Stimulated activated CD4-positive, alpha-beta T cell treated with anti-CD3 and anti-CD28 coated beads, Interleukin-12 subunit alpha, Interleukin-12 subunit beta, amount 100 ng/mL, for 4 hours (primary cell): ENCODE measurements around the gene SPRTN.
"Not testable (repeated sequence)": the region's sequence is repeated elsewhere in the genome, so short reads cannot be mapped to it uniquely, and the experiment has no call there.

Experiments
- DNase-seq: peaks from one replicate; pipeline ENCODE4 v3.0.0-alpha.2; 2020

SPRTN gene

DNA sequence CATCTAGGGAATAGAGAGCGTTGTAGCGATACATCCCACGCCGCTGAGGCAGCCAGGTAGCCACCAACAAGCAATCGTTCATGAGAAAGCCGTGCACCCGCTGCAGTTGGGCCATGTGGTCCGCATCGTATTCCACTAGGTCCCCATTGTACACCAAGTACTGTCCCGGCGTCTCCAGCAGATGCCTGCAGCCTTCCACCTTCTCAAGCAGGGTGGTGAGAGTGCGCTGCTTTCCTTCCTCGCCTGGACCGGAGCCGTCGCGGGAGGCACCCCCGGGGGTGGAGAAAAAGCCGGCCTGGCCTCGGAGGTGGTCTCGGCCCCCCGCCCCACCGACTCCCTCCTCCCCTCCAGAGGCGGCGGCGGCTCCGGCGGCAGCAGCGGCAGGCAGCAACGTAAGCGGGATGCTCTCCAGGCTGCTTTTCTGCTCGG lies 1.0 kb upstream of the SPRTN start:
- no peak for DNase-seq

DNA sequence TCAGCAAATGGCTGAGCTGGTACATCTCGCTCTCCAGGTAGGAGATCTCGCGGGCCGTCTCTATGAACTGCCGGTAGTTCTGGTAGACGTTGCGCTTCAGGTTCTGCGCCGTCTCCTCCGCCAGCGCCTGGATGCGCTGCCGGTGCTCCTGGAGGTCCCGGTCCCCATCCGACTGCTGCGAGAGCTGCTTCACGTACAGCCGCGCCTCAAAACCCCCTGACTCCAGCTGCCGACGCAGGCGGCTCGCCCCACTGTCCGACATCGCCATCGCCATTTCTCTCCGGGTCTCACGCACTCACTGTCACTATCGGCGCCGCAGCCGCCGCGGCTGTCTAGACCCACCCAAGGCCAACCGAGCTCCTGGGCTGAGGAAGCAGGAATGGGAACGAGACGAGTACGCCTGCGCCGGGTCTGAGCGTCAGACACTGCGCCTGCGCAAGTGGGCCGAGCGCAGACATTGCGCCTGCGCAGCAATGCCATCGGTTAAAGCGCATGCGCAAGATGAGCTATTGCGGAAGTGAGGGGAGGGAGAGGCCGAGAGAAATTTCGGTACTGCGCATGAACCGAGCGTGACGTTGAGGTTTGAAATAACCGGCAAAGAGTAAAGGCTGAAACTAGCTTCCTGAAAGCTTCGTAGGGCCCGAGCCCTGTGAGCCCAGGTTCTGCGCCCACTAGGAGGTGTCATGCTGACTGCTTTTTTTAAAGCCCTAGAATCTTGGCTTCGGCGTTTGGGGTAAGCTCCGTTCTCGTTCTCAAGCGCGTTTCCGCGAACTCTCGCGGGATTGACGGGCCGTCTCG lies 422 bp upstream of the SPRTN start, which contains the start of gene EXOC8:
TSS of gene EXOC8 (minus strand) at position 381 of the 798 bp plus-strand sequence. CDS start at position 274, 107 bp downstream.
- peak; percentile 95 for DNase-seq

DNA sequence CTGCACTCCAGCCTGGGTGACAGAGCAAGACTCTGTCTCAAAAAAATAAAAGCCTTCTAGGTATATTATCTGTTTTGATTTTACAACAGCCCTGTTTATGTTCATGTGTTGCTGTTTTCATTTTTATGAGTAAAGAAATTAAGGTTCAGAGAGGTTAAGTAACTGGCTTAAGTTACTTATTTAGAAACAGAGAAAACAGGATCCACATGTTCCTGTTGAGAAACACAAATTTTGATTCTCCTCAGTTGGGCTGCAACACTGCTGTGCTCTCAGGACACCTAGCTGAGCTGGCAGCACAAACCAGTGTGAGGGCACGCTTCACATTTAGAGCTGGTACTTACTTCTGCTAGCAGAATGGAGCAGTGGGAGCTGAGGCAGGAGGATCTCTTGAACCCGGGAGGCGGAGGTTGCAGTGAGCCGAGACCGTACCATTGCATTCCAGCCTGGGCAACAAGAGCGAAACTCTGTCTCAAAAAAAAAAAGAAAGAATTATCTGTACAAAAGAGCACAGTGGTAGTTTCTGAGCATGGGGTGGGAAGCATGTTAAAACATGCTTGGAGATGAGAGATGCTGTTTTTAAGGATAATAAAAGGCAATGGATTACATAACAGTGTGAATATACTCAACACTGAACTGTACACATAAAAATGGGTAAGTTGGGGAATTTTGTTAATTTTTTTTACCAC lies 2.4 kb downstream of the SPRTN start:
- no peak for DNase-seq

DNA sequence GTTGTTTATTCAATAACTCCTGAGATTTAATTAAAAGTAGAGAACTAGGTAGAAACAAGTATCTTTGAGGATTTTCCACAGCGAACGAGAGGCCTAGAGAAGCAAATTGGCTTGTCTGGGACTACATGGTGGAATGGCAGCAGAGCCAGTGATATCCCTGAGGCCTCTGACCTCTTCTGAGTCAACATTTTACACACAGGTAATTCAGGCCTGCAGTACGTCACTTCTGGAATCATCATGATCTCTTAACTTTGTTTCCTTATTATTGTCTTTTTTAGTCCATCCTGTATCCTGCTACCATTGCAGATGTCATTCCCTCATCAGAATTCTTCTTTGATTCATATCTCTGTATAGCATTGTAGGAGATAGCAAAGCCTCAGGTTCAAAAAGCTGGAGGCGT lies 9.9 kb downstream of the SPRTN start:
- DNase-seq: no peak

DNA sequence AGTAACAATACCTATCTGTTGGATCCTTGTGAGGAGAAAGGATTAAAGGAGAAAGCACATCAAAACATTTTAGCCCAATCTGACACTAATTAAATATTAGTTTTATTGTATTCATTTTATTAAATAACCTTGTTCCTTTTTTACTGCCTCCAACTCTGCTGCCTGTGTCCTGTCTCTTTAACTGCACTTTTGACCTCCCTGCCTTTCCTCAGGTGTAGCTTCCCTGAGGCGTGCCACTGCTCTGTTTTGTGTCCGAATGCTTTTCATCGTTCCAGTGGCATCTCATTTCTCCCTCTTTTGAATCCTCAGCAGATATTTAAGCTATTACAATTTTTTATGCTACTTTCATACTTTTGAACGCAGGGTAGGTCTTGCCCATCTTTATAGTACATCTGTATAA lies 10.3 kb downstream of the SPRTN start:
- DNase-seq: no peak

DNA sequence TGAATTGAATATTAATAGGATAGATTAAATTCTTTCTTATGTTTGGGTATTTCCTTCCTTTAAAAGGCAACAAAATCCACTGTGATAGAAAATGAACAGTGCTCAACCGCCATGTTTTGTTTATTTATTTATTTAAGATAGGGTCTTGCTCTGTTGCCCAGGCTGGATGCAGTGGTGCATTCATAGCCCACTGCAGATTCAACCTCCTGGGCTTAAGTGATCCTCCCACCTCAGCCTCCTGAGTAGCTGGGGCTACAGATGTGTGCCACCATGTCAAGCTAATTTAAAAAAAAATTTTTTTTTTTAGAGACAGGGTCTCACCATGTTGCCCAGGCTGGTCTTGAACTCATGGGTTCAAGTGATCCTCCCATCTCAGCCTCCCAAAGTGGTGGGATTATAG lies 10.8 kb downstream of the SPRTN start:
- DNase-seq: not testable (repeated sequence)

DNA sequence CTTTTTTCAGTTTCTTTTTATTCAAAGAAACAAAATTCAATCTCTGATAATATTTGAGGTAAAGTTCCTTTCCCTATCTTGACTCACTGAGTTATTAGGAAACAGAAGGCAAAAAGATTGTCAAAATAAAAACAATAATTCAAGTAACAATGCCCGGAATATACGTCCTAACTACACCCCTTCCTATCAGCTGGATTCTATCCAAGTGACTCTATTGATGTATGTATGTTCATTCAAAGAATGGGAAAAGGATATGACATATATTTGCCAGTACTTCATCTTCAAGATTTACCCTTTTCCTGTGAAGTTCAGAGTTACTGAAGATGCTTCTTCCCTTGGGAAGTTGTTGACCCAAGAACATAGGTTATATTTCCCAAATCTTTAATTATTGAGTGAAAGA lies 13.7 kb downstream of the SPRTN start:
- DNase-seq: no peak

DNA sequence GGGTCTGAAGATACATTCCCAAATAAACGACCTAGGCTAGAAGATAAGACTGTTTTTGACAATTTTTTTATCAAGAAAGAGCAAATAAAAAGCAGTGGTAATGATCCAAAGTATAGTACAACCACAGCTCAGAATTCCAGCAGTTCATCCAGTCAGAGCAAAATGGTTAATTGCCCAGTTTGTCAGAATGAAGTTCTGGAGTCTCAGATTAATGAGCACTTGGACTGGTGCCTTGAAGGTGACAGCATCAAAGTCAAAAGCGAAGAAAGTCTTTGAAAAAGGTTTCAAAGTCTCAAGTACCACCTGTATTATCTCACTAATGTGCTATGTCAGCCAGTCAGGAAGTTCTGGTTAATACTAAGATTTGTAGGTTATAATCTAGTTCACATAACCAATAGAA lies 15.0 kb downstream of the SPRTN start:
- DNase-seq: no peak

DNA sequence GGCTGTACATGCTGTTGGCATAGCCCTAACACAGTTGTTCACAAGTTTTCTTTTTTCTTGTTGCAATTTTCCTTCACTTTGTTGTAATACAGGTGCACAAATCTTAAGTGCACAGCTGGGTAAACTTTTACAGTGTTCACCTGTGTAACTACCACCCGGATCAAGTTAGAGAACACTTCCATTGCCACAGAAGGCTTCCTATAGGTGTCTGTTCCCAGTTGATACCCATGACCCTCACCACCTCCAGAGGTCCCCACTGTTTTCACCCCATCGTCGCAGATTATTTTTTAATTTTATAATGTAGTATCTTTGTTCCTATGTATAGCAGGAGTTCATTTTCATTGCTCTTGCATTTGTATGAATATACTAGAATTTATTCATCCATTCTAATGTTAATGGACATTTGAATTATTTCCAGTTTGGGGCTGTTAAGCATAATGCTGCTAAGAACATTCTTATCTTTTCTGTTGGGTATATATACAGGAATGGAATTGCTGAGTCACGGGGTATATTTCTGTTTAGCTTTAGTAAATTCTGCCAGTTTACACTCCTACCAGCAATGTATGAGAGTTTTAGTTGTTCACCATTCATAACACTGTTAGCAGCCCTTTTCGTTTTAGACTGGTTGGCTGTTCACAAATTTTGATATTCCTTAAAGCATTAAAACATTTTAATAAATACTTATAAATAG lies 16.4 kb downstream of the SPRTN start:
- no peak for DNase-seq

DNA sequence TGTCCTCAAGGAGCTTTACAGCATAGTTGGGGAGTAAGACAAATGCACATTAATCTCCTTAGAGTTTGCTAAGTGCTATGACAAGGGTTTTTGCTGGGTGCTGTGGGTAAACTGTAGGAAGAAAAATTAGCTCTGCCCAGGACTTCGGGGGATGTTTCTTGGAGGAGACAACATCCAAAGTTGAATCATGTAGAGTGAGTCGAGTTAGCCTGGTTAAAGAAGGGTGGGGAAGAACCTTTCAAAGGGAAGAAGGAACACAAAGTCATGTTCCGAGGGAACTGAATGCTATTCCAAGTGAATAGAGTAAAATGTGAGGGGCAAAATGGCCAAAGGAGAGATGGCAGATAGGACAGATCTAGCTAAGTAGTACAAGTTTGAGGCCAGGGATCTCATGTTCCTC lies 17.1 kb downstream of the SPRTN start:
- no peak for DNase-seq

DNA sequence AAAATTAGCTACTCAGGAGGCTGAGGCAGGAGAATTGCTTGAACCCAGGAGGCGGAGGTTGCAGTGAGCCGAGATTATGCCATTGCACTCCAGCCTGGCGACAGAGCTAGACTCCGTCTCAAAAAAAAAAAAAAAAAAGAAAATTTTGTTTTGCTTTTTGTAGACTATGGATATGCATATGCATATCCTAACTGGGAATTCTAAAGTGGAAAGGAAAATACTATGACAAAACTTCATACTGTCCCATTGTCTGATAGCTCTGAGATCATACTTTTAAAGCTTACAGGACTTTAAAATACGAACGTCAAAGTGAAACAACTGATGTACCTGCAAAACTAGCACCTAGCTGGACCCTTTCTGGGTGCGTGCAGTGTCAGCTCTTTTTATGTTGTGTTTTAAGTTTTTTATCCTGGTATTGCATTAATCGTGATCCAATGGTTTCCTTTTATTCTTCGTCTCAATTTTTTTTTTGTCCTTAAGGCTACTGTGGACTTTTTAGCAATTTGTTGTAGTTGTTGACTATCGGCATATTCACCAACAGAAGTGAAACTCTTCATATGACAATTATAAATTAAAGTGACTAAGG lies 19.2 kb downstream of the SPRTN start:
- no peak for DNase-seq

DNA sequence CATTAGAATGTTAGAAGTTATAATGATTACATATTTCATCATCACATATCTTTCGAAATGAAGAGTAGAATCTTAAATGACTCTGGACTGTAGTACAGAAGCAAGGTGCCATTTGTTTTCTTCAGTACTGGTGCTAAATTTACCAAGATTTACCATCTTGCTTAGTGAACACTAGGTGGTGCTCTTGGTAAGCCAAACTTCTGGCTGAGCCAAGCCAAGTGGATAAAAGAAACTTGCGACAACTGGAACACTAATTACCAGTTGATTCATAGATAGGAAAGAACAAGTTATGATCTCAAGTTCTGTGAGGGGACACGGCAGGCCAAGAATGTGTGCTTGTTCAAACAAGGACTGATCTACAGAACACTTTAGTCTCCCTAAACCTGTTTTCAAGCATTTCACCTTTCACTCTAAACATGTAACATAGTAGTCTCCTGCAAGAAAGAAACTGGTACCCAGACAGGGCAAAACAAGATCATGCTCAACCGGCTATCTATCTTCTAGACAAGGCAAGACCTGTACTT lies 19.8 kb downstream of the SPRTN start:
- peak; percentile 2 for DNase-seq

DNA sequence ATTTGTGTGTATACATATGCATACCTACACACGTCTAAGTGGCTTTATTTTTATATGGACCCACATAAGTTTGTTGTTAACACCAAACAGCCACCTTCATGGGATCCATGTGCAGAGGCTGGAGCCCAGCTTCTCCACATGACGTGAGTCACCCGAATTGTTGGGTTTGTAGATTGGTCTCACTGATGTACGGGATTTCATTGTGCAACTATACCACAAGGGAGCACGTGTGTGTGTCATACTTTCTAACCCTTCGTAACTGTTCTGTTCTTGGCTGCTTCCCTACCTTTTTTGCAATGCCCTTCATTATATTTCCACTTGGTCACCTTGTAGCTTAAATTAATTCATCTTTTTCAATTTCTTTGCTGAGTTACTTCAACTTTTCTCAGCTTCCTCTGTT lies 21.0 kb downstream of the SPRTN start:
- no peak for DNase-seq

DNA sequence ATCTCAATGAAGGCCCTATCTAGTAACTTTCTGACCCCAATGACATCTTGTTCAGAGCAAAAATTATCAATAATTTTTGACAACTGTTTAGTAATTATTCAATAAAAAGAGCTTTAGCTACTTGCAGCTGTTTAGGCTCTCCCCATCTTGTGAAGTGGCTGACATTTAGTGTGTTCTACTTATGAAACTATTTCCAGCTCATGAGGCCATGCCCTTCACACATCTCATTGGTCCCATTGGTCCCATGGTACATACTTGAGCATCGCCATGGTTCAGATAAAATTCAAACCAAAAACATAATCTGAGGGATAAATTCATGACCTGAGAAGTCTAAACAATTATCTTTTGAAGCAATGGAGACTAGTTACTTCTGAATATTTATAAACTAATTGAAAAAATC lies 24.2 kb downstream of the SPRTN start:
- no peak for DNase-seq

DNA sequence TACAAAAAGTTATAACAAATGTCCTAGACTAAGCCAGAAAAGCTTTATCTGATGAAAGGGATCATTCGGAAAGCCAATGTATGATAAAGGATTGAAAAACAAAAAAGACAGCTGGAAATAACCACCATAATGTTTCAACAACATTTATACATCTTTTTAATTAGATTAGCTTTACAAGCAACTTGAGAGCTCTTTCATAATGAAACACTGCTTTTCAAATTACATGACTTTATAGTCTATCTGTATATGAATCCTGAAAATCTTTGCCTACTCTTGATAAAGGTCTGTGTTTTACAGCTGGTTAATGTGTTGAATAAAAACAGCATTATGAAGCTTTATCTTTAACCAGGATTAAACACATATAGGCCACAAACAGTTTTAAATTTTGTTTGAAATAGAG lies 25.5 kb downstream of the SPRTN start:
- no peak for DNase-seq

DNA sequence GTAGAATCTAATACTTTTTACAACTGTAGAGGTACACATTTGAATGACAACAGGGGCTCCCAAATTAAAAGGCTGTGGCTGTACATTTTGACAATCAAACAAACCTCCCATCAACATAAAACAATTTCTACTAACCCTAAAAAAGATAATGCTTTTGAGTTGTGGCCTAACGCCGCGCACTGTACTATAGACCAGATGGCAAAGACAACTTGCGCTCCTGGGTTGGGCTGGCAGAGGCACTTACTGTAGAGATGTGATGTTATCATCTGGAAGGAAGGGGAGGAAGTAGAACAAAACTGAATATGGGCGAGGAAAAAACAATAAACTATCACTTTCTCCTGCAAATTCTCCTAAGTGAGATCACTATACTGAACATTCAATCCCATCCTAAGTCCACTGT lies 26.1 kb downstream of the SPRTN start:
- DNase-seq: no peak

DNA sequence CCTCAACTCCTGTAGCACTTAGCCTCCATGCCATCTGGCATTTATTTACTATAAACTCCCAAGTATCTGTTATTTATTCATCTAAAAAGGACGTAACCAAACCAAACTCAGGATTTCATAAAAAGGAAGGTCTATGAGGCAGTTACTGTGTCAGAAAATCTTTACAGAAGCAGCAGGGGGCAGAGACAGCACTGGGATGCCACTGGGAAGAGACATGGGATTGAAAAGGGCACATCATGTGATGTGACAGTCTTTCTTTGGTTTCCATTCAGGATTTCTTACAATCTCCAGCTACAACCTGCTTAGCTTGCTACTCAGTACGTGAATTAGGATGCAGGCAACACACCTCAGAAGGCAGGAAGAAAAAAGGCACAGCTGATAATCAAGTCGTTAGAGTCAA lies 31.2 kb downstream of the SPRTN start:
- no peak for DNase-seq

DNA sequence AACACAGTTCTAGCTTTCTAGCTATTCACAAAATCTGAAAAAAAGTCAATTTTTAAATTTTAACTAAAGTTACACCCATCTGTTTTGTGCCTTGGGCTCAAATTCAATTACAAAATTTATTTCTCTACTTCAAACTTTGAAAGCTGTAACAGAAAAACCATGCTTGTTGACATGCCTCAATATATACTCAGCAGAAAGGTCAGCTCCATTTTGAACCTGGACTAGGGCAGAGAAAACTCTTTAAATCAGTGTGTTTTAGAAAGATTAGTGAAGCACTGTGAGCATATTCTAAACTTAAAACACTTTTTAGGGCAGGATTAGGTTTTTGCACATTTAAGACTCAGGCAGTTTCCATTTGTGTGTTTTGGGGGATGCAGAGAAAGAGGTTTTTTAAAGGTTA lies 34.4 kb downstream of the SPRTN start:
- DNase-seq: no peak

DNA sequence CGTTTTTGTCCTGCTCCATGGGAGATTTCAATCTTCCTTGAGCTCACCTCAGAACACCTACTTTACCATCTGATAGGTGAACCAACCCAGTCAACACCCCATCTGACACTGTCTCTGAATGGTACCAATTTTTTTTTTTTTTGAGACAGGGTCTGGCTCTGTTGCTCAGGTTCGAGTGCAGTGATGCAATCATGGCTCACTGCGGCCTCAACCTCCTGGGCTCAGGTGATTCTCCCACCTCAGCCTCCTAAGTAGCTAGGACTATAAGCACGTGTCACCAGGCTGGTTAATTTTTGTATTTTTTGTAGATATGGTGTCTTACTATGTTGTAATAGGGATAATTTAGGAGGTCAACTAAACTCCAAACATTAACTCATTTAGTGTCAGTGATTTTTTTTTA lies 36.3 kb downstream of the SPRTN start:
- DNase-seq: no peak

DNA sequence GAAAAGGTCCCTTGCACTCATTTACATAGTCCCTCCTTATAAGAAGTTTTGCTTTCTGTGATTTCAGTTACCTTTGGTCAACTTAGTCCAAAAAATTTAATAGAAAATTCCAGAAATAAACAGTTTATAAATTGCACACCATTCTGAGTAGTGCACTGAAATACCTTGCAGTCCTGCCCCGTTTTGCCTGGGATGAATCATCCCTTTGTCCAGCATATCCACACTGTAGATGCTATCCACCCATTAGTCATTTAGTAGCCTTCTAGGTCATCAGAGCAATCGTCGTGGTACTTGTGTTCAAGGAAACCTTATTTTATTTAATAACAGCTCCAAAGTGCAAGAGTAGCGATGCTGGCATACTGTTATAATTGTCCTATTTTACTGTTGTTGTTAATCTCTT lies 38.0 kb downstream of the SPRTN start:
- DNase-seq: no peak

DNA sequence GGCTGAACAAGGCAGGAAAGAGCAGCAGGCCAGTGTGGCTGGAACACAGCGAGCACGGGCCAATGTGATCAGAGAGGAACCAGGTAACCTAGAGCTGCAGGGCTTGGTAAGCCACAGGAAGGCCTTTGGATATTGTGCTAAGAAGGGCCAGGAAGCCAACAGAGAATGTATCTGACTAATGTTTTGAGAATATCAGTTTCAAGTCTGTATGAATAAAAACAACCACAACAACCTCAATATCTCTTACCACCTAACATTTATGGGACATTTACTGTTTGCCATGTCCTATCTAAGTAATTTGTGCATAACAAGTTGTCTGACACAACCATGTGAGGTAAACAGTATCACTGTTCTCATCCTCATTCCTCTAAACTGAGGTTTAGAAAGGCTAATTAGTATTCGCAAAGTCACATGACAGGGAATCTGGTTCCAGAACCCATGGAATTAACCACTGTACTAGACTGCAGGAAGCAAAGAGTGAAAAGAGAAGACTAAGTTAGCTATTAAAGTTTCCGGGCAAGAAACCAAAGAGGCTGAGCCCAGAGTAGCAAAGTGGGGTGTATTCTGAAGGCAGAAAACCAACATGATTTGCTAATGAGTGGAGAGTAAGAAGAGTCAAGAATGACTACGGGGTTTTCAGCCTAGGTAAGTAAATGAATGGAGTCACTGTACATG lies 38.9 kb downstream of the SPRTN start:
- no peak for DNase-seq

DNA sequence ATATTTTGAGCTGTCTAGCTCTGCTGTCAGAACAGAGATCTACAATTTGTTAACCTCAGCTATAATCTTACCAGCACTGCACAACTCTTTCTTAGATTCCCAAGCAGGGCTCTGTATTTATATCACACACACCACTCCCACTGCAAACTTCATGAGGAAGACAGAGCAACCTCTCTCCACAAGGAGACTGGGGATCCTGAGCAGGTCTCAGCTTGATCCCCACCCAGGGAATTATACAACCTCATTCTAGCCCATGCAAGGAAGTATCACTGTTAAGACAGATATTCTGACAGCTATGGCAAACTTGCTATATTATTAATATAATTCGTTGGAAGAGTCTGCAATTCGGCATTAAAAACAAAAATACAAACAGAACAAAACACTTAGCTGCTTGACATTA lies 43.6 kb downstream of the SPRTN start:
- no peak for DNase-seq

DNA sequence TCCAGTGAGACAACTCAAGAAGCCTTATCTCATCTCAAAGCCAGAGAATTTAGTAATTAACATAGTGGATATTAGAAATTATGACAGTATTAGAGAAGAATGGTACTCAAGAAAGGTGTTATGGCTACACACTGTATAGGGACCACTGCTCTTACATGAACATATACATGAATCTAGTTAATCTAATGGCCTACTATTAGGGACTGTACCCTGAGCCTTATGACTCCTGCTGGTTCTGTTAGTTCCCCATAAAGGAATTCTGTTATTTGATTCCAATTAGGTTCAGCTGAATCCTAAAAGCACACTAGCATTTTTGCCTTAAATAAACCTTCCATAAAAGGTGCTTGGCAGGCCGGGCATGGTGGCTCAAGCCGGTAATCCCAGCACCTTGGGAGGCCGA lies 44.3 kb downstream of the SPRTN start:
- no peak for DNase-seq
